GM12878 (cell line): ENCODE data around the gene CCDC27. TPM values are rescaled to one million over a fixed set of nuclear protein-coding genes. Genes with fewer than 3 reads are reported as not detected.

Source experiments
- ATAC-seq: fragments of 200-7000 bp; cut with Tn5 transposase; 3 replicates; pipeline ENCODE4 v1.9.1; 2020; ENCODE audit warnings: mild to moderate bottlenecking, moderate library complexity
- BruUV-seq: library from RNA; stranded (reverse); fragments of 400-500 nt; replicated peaks from 2 replicates; lab custom pipeline; 2021; lab: Mats Ljungman, UMichigan
- CTCF ChIA-PET: fragments of 300-600 bp; sonication (Branson Sonifier 250); formaldehyde crosslinking; extraction: SDS; loops from one replicate; lab custom pipeline; 2021; ENCODE audit warnings: inconsistent platforms; lab: Yijun Ruan, JAX
- POLR2A ChIA-PET: fragments of 350-600 bp; formaldehyde crosslinking; extraction: SDS; loops from one replicate; lab custom pipeline; 2021; ENCODE audit warnings: inconsistent platforms; lab: Charles Lee
- RAD21 ChIA-PET: fragments of 300-600 bp; sonication (Branson Sonifier 250); formaldehyde crosslinking; loops from one replicate; lab custom pipeline; 2023; ENCODE audit warnings: antibody characterized with exemption; ENCODE audit not compliant: unreplicated experiment; lab: Charles Lee
- SMC1A ChIA-PET: fragments of 300-600 bp; sonication (Branson Sonifier 250); formaldehyde crosslinking; loops from one replicate; lab custom pipeline; 2023; ENCODE audit not compliant: unreplicated experiment, uncharacterized antibody; lab: Charles Lee
- DNase-seq: peaks from one replicate; pipeline ENCODE4 v3.0.0-alpha.2; 2011; ENCODE audit warnings: low read depth, low spot score
- FAIRE-seq: peaks from 3 replicates; lab custom pipeline; 2011; peaks lifted over from hg19 to GRCh38; lab: Jason Lieb, UNC
- H2AFZ ChIP-seq: 2 replicates; pipeline ENCODE4 v1.6.0; 2011; ENCODE audit warnings: low read depth, low read length, control low read depth; ENCODE audit not compliant: control insufficient read depth
- H3K27ac ChIP-seq: 2 replicates; pipeline ENCODE4 v1.5.1; 2011; ENCODE audit warnings: control low read depth; ENCODE audit not compliant: control insufficient read depth, insufficient read depth
- H3K27me3 ChIP-seq, 2 experiments: replicated peaks in 1 of 2; 2 replicates each; pipeline versions ENCODE4 v1.6.0 to v1.6.1; 2011; ENCODE audit warnings: low read length in 1 of 2; ENCODE audit not compliant: control insufficient read depth in 2 of 2, insufficient read depth in 2 of 2
- H3K36me3 ChIP-seq, 2 experiments: 2 replicates each; pipeline ENCODE4 v1.5.1; 2011; ENCODE audit warnings: low read length in 1 of 2; ENCODE audit not compliant: control insufficient read depth in 2 of 2, insufficient read depth in 2 of 2
- H3K4me1 ChIP-seq: 2 replicates; pipeline ENCODE4 v1.6.1; 2011; ENCODE audit warnings: mild to moderate bottlenecking, low read length, moderate library complexity, mixed read lengths; ENCODE audit not compliant: control insufficient read depth, insufficient read depth
- H3K4me2 ChIP-seq: 2 replicates; pipeline ENCODE4 v1.6.0; 2011; ENCODE audit warnings: control low read depth; ENCODE audit not compliant: control insufficient read depth, insufficient read depth
- H3K4me3 ChIP-seq: fragments of 200-600 bp; sonication (generic); 2 replicates; pipeline ENCODE4 v1.5.1; 2016
- H3K79me2 ChIP-seq: 2 replicates; pipeline ENCODE4 v1.6.0; 2011; ENCODE audit warnings: low read length; ENCODE audit not compliant: control insufficient read depth, insufficient read depth
- H3K9ac ChIP-seq: 2 replicates; pipeline ENCODE4 v1.8.0; 2011; ENCODE audit warnings: low read length, control low read depth, mixed read lengths; ENCODE audit not compliant: control insufficient read depth, insufficient read depth
- H3K9me3 ChIP-seq: replicated peaks from 3 replicates; pipeline ENCODE4 v1.5.1; 2011; ENCODE audit warnings: mild to moderate bottlenecking, low read length; ENCODE audit not compliant: control insufficient read depth, insufficient read depth
- H4K20me1 ChIP-seq: 2 replicates; pipeline ENCODE4 v1.6.0; 2011; ENCODE audit not compliant: control insufficient read depth, insufficient read depth
- EGR1 ChIP-seq, 2 experiments: IDR thresholded peaks; 1 replicate in 1 of 2; 2 replicates in 1 of 2; pipeline ENCODE4 v1.6.1; 2011 to 2012; ENCODE audit warnings: low read depth in 2 of 2, low read length in 2 of 2, borderline replicate concordance in 1 of 2, mild to moderate bottlenecking in 1 of 2, moderate library complexity in 1 of 2
- NFXL1 ChIP-seq: fragments of 450-650 bp; IDR thresholded peaks from 2 replicates; pipeline ENCODE4 v1.6.1; 2017; ENCODE audit warnings: antibody characterized with exemption, mild to moderate bottlenecking, borderline replicate concordance
- NR2F1 ChIP-seq: fragments of 450-650 bp; conservative IDR thresholded peaks from 2 replicates; pipeline ENCODE4 v1.6.1; 2017; ENCODE audit warnings: mild to moderate bottlenecking
- SMC3 ChIP-seq: IDR thresholded peaks from 2 replicates; pipeline ENCODE4 v1.6.1; 2011; ENCODE audit warnings: low read length, improper control_type of control experiment, borderline replicate concordance
- TCF3 ChIP-seq: IDR thresholded peaks from 2 replicates; pipeline ENCODE4 v1.6.1; 2012; ENCODE audit warnings: low read depth, mild to moderate bottlenecking, low read length, borderline replicate concordance; ENCODE audit not compliant: insufficient read depth
- WGBS: methylation state at CpG from one replicate; pipeline ENCODE4 v1.1.6; 2016; ENCODE audit warnings: low lambda C conversion rate; ENCODE audit not compliant: insufficient replicate concordance, insufficient coverage; ENCODE audit errors: missing lambda C conversion rate; 5-methylcytosine and 5-hydroxymethylcytosine counted together
- in situ Hi-C: fragments of 300-500 bp; cut with MboI; formaldehyde crosslinking; loops from 9 replicates; pipeline ENCODE4 v1.14.3; 2018; ENCODE audit warnings: mixed read lengths
- intact Hi-C: fragments of 100-400 bp; cut with micrococcal nuclease; formaldehyde crosslinking; loops from one replicate; pipeline ENCODE4 v1.14.2; 2022; ENCODE audit not compliant: unreplicated experiment
- polyA plus RNA-seq, 11 experiments: library from polyadenylated mRNA; depleted of rRNA in 4 of 11; unstranded in 6 of 11; stranded (reverse) in 5 of 11; fragments of >200 nt; fragmentation: Nextera tagmentation in 4 of 11; fragmentation: Illumina TruSeq in 1 of 11; extraction: Ambion mirVana in 4 of 11; extraction: Trizol in 1 of 11; gene quantifications; 1 replicate in 1 of 11; 2 replicates in 10 of 11; pipeline versions ENCODE4 v1.2.1 to v1.2.3, GENCODE V29; 2011 to 2016; ENCODE audit warnings: inconsistent platforms in 2 of 11, missing spikeins in 2 of 11, low read depth in 1 of 11
- total RNA-seq, 4 experiments: library from RNA; depleted of rRNA in 3 of 4; stranded (reverse); fragments of >200 nt in 3 of 4; fragmentation: Illumina TruSeq in 1 of 4; extraction: Trizol in 1 of 4; gene quantifications; 2 replicates each; pipeline versions ENCODE4 v1.2.1 to v1.2.3, GENCODE V29; 2013 to 2021
- TF ChIP-seq, protein P1 (sequence below): fragments of 450-650 bp; IDR thresholded peaks from 2 replicates; pipeline ENCODE4 v1.6.1; 2017; ENCODE audit warnings: borderline replicate concordance
- TF ChIP-seq, protein P2 (sequence below): fragments of 150-350 bp; IDR thresholded peaks from 2 replicates; pipeline ENCODE4 v1.6.1; 2014; ENCODE audit warnings: mild to moderate bottlenecking, low read depth, low read length
- TF ChIP-seq, protein P3 (sequence below): fragments of 450-650 bp; IDR thresholded peaks from 2 replicates; pipeline ENCODE4 v1.6.1; 2017; ENCODE audit warnings: mild to moderate bottlenecking

The CCDC27 gene
- total and polyA plus RNA-seq, 10 of the 15 experiments (the other 5 are each of a cell fraction or from before 2014, with no cell fraction given) = 0.05 TPM; not detected in 9

DNA sequence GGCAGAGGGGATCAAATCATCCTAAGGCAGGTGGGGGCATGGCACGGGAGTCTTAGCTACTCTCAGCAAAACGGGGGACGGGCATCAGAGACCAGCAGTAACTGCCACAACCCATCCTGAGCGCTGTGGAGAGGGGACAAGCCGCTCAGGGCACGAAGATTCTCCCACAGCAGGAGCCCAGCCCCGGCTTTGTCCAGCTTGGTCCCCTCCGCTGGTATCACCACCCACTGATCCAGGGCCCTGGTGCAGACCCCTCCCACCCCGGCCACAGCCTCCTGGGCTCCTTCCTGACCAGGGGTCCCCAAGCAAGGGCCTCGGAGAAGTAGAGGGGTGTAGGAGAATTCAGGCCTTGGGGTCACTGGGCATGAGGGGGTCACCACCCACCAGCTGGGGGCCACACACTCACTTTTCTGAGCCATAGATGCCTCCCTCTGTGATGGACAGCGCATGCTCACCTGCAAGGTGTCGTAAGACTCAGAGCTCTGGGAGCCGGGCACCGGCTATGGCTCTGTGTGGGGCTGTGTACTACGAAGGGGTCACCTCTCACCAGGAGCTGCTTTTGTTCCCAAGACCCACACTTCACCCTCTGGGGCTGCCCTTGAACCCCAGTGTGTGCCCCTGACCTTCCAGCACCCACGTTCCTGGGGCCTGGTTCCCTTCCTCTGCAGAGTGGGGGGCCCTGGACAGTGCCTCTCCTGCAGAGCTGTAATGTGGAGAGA lies 18.0 kb downstream of the CCDC27 start:
- Histone ChIP-seq H3K4me2 (no peak overlapping the region), H4K20me1 (no peaks in the 10 kb centered on the region), H3K4me3 (no peak overlapping the region), H3K27ac (no peak overlapping the region), H3K9ac (no peak overlapping the region), H3K36me3 (no peaks in the 10 kb centered on the region), H3K9me3 (no peaks in the 10 kb centered on the region), H2AFZ (no peak overlapping the region), H3K4me1 (peaks cover 6% of the 10 kb centered on the region; the same call in 1 of the 2 replicates), H3K79me2 (no peaks in the 10 kb centered on the region), H3K27me3 (no peaks in the 10 kb centered on the region; a peak in 1 of 4 replicates)
- ATAC-seq = no peak
- no TSS peak for BruUV-seq
- intact Hi-C loops = no loop called here
- RAD21 ChIA-PET = no interaction called here
- CTCF ChIA-PET = no interaction called here
- FAIRE-seq = no peak
- TF ChIP-seq NFXL1 = no peak
- TF ChIP-seq NR2F1 = no peak
- no peak for TF ChIP-seq TCF3
- TF ChIP-seq, protein P1, sequence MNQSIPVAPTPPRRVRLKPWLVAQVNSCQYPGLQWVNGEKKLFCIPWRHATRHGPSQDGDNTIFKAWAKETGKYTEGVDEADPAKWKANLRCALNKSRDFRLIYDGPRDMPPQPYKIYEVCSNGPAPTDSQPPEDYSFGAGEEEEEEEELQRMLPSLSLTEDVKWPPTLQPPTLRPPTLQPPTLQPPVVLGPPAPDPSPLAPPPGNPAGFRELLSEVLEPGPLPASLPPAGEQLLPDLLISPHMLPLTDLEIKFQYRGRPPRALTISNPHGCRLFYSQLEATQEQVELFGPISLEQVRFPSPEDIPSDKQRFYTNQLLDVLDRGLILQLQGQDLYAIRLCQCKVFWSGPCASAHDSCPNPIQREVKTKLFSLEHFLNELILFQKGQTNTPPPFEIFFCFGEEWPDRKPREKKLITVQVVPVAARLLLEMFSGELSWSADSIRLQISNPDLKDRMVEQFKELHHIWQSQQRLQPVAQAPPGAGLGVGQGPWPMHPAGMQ = no peak
- TF ChIP-seq SMC3 = no peak
- no peak for TF ChIP-seq EGR1 (IDR thresholded peaks at IDR 0.05; ENCODE audit: borderline replicate concordance in 1 of 2, low read depth in 2 of 2, low read length in 2 of 2)
- TF ChIP-seq, protein P2, sequence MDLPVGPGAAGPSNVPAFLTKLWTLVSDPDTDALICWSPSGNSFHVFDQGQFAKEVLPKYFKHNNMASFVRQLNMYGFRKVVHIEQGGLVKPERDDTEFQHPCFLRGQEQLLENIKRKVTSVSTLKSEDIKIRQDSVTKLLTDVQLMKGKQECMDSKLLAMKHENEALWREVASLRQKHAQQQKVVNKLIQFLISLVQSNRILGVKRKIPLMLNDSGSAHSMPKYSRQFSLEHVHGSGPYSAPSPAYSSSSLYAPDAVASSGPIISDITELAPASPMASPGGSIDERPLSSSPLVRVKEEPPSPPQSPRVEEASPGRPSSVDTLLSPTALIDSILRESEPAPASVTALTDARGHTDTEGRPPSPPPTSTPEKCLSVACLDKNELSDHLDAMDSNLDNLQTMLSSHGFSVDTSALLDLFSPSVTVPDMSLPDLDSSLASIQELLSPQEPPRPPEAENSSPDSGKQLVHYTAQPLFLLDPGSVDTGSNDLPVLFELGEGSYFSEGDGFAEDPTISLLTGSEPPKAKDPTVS = no peak
- TF ChIP-seq, protein P3, sequence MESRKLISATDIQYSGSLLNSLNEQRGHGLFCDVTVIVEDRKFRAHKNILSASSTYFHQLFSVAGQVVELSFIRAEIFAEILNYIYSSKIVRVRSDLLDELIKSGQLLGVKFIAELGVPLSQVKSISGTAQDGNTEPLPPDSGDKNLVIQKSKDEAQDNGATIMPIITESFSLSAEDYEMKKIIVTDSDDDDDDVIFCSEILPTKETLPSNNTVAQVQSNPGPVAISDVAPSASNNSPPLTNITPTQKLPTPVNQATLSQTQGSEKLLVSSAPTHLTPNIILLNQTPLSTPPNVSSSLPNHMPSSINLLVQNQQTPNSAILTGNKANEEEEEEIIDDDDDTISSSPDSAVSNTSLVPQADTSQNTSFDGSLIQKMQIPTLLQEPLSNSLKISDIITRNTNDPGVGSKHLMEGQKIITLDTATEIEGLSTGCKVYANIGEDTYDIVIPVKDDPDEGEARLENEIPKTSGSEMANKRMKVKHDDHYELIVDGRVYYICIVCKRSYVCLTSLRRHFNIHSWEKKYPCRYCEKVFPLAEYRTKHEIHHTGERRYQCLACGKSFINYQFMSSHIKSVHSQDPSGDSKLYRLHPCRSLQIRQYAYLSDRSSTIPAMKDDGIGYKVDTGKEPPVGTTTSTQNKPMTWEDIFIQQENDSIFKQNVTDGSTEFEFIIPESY = no peak
- WGBS = 55% methylated on average over 16 of the region's 16 CpGs
- SMC1A ChIA-PET = no interaction called here
- in situ Hi-C loops = no loop called here
- POLR2A ChIA-PET = no interaction called here
- DNase-seq = no peak
